ENCODE data around the gene SETD1A. TPM values are rescaled to one million over a fixed set of nuclear protein-coding genes. Genes with fewer than 3 reads are reported as not detected.

The SETD1A gene
- total RNA-seq, 1 donor from 2014 or later, result 3.2 TPM

GRCh38 chr16:30953511-30954124 is 3.9 kb upstream of the SETD1A start:
- no peak overlapping the region for H3K9ac ChIP-seq
- no peak overlapping the region for H2AFZ ChIP-seq (replicated peaks)
- no peaks in the 10 kb centered on the region for H3K36me3 ChIP-seq
- peak overlapping the region; percentile 43 for H3K4me3 Mint-ChIP-seq
- no peak for TF ChIP-seq EZH2phosphoT487 (IDR thresholded peaks at IDR 0.05)
- TF ChIP-seq EZH2 (IDR thresholded peaks at IDR 0.05), result no peak
- TF ChIP-seq CTCF (IDR thresholded peaks at IDR 0.05), result peak; percentile 86
- no peak overlapping the region for H3K27ac Mint-ChIP-seq
- peaks cover 14% of the 10 kb centered on the region for H3K79me2 ChIP-seq (ENCODE audit: low read depth)
- no peaks in the 10 kb centered on the region for H3K9me3 Mint-ChIP-seq
- H3K4me2 ChIP-seq, result peak overlapping the region; percentile 45
- no peak overlapping the region for H3K4me3 ChIP-seq
- H3K4me1 ChIP-seq, result peaks cover 9% of the 10 kb centered on the region
- peaks cover 4% of the 10 kb centered on the region for H3K27me3 Mint-ChIP-seq (ENCODE audit: insufficient read depth, low read depth)
- no peaks in the 10 kb centered on the region for H3K27me3 ChIP-seq
- peaks cover 23% of the 10 kb centered on the region for H3K4me1 Mint-ChIP-seq
- peaks cover 15% of the 10 kb centered on the region for H4K20me1 ChIP-seq (ENCODE audit: low read depth)
- DNase-seq (ENCODE audit: low spot score), result peak; percentile 97
- no peaks in the 10 kb centered on the region for H3K9me3 ChIP-seq (ENCODE audit: low read depth)
- H3K27ac ChIP-seq, result no peak overlapping the region
- H3F3A ChIP-seq (ENCODE audit: low read depth), result peaks cover 46% of the 10 kb centered on the region
- no peaks in the 10 kb centered on the region for H3K36me3 Mint-ChIP-seq

GRCh38 chr16:30954993-30955392 is 2.6 kb upstream of the SETD1A start:
- H3F3A ChIP-seq (ENCODE audit: low read depth), result peaks cover 55% of the 10 kb centered on the region
- no peak overlapping the region for H3K9ac ChIP-seq
- H2AFZ ChIP-seq (replicated peaks), result no peak overlapping the region
- H3K4me3 Mint-ChIP-seq, result no peak overlapping the region
- no peak overlapping the region for H3K27ac Mint-ChIP-seq
- DNase-seq (ENCODE audit: low spot score), result no peak
- H3K9me3 ChIP-seq (ENCODE audit: low read depth), result no peaks in the 10 kb centered on the region
- H3K4me1 ChIP-seq, result peaks cover 13% of the 10 kb centered on the region
- H3K36me3 ChIP-seq, result peaks cover 6% of the 10 kb centered on the region
- TF ChIP-seq EZH2 (IDR thresholded peaks at IDR 0.05), result no peak
- no peak for TF ChIP-seq EZH2phosphoT487 (IDR thresholded peaks at IDR 0.05)
- TF ChIP-seq CTCF (IDR thresholded peaks at IDR 0.05), result no peak
- no peaks in the 10 kb centered on the region for H3K27me3 ChIP-seq
- H3K36me3 Mint-ChIP-seq, result no peaks in the 10 kb centered on the region
- peaks cover 3% of the 10 kb centered on the region for H3K27me3 Mint-ChIP-seq (ENCODE audit: insufficient read depth, low read depth)
- H3K4me3 ChIP-seq, result no peak overlapping the region
- H3K4me2 ChIP-seq, result no peak overlapping the region
- no peaks in the 10 kb centered on the region for H3K9me3 Mint-ChIP-seq
- peaks cover 27% of the 10 kb centered on the region for H4K20me1 ChIP-seq (ENCODE audit: low read depth)
- peaks cover 21% of the 10 kb centered on the region for H3K4me1 Mint-ChIP-seq
- H3K79me2 ChIP-seq (ENCODE audit: low read depth), result peaks cover 18% of the 10 kb centered on the region
- H3K27ac ChIP-seq, result no peak overlapping the region

GRCh38 chr16:30956601-30957455 is 726 bp upstream of the SETD1A start:
- Histone ChIP-seq H3K79me2 (ENCODE audit: low read depth) (peaks cover 23% of the 10 kb centered on the region), H3K4me3 (peak overlapping the region; percentile 98), H3K9me3 (ENCODE audit: low read depth) (no peaks in the 10 kb centered on the region), H3K36me3 (peaks cover 9% of the 10 kb centered on the region), H3K4me2 (peak overlapping the region; percentile 83), H3K27me3 (no peaks in the 10 kb centered on the region), H3K4me1 (peaks cover 5% of the 10 kb centered on the region), H3F3A (ENCODE audit: low read depth) (peaks cover 47% of the 10 kb centered on the region), H3K9ac (peak overlapping the region; percentile 100), H3K27ac (peak overlapping the region; percentile 100), H4K20me1 (ENCODE audit: low read depth) (peaks cover 16% of the 10 kb centered on the region), H2AFZ (replicated peaks) (peak overlapping the region; percentile 100)
- Mint-ChIP-seq H3K9me3 (no peaks in the 10 kb centered on the region), H3K4me1 (peaks cover 14% of the 10 kb centered on the region), H3K36me3 (peaks cover 9% of the 10 kb centered on the region), H3K4me3 (peak overlapping the region; percentile 97), H3K27ac (peak overlapping the region; percentile 100), H3K27me3 (ENCODE audit: insufficient read depth, low read depth) (peaks cover 3% of the 10 kb centered on the region)
- TF ChIP-seq EZH2phosphoT487 (IDR thresholded peaks at IDR 0.05) (no peak), EZH2 (IDR thresholded peaks at IDR 0.05) (no peak), CTCF (IDR thresholded peaks at IDR 0.05) (peak; percentile 44)
- DNase-seq (ENCODE audit: low spot score), result peak; percentile 89
